Limb (tissue), 2 donors: ENCODE measurements around the gene STXBP5.

ENCODE experiments used
- DNase-seq, 2 donors: peaks; one replicate each; pipeline ENCODE4 v3.0.0-alpha.2; 2016; ENCODE audit errors: extremely low spot score in 2 of 2

STXBP5 gene

GRCh38 chr6:147204060-147204785, at the start of gene STXBP5:
Gene STXBP5, plus strand, starts transcription at chr6:147204417. Its CDS starts 116 bp downstream, at chr6:147204533.
- DNase-seq = peak; percentile 29 to 75

GRCh38 chr6:147154454-147154853, 49.8 kb upstream of the STXBP5 start:
- DNase-seq = no peak

GRCh38 chr6:147156218-147156617, 48.0 kb upstream of the STXBP5 start:
- DNase-seq = no peak

- DNase-seq = no peak
Observed at GRCh38 chr6:147156799-147157382, 47.3 kb upstream of the STXBP5 start.

- no peak for DNase-seq
Observed at GRCh38 chr6:147157930-147158329, 46.3 kb upstream of the STXBP5 start.

GRCh38 chr6:147158881-147159280, 45.3 kb upstream of the STXBP5 start:
- no peak for DNase-seq

- DNase-seq = no peak
Observed at GRCh38 chr6:147159536-147160374, 44.5 kb upstream of the STXBP5 start.

- no peak for DNase-seq
Observed at GRCh38 chr6:147160593-147160992, 43.6 kb upstream of the STXBP5 start.

- DNase-seq = no peak
Observed at GRCh38 chr6:147161253-147161973, 42.8 kb upstream of the STXBP5 start.

GRCh38 chr6:147161974-147162495, 42.2 kb upstream of the STXBP5 start:
- DNase-seq = no peak

- no peak for DNase-seq
Observed at GRCh38 chr6:147164761-147165160, 39.5 kb upstream of the STXBP5 start.

GRCh38 chr6:147166360-147166944, 37.8 kb upstream of the STXBP5 start:
- no peak for DNase-seq

GRCh38 chr6:147166992-147167391, 37.2 kb upstream of the STXBP5 start:
- DNase-seq = no peak

- DNase-seq = no peak
Observed at GRCh38 chr6:147167576-147168461, 36.4 kb upstream of the STXBP5 start.

GRCh38 chr6:147169529-147169928, 34.7 kb upstream of the STXBP5 start:
- DNase-seq = no peak

- no peak for DNase-seq
Observed at GRCh38 chr6:147170269-147170668, 33.9 kb upstream of the STXBP5 start.

- DNase-seq = no peak
Observed at GRCh38 chr6:147173140-147173539, 31.1 kb upstream of the STXBP5 start.

- DNase-seq = no peak
Observed at GRCh38 chr6:147173675-147174308, 30.4 kb upstream of the STXBP5 start.

- DNase-seq = no peak
Observed at GRCh38 chr6:147176795-147177194, 27.4 kb upstream of the STXBP5 start.

GRCh38 chr6:147177286-147177685, 26.9 kb upstream of the STXBP5 start:
- DNase-seq = no peak
